Choroid plexus epithelial cell (primary cell): ENCODE measurements around the gene LIPA.
A peak's percentile ranks its signal among the peaks of the same experiment; 100 is the strongest.

Experiments
- DNase-seq: peaks from one replicate; pipeline ENCODE4 v3.0.0-alpha.2; 2010; ENCODE audit warnings: low read depth
- H3K4me3 ChIP-seq: 2 replicates; pipeline ENCODE4 v1.5.1; 2011; ENCODE audit warnings: low read depth, mild to moderate bottlenecking, control low read depth, low read length, moderate library complexity
- CTCF ChIP-seq: conservative IDR thresholded peaks from 2 replicates; pipeline ENCODE4 v1.5.1; 2011; ENCODE audit warnings: low read depth, mild to moderate bottlenecking, control low read depth, inconsistent platforms, low read length, moderate library complexity

The LIPA gene

GRCh38 chr10:89279421-89279869 lies 27.9 kb upstream of the LIPA start:
- TF ChIP-seq CTCF, result no peak
- H3K4me3 ChIP-seq, result no peak overlapping the region
- DNase-seq, result peak; percentile 81

- TF ChIP-seq CTCF, result no peak
These were observed 27.4 kb upstream of the LIPA start for GRCh38 chr10:89278900-89279392.

GRCh38 chr10:89278034-89278535 lies 26.5 kb upstream of the LIPA start:
- TF ChIP-seq CTCF, result no peak
- H3K4me3 ChIP-seq, result no peak overlapping the region
- DNase-seq, result peak; percentile 99

More at GRCh38 chr10:89278900-89279392, 27.4 kb upstream of the LIPA start:
- DNase-seq, result no peak
- H3K4me3 ChIP-seq, result no peak overlapping the region

- no peak for TF ChIP-seq CTCF
- no peak for DNase-seq
- no peak overlapping the region for H3K4me3 ChIP-seq
These were observed 23.8 kb upstream of the LIPA start for GRCh38 chr10:89275383-89275782.

- no peak overlapping the region for H3K4me3 ChIP-seq
- DNase-seq, result peak; percentile 80
- TF ChIP-seq CTCF, result no peak
These were observed 23.4 kb upstream of the LIPA start for GRCh38 chr10:89274928-89275327.

- DNase-seq, result no peak
- TF ChIP-seq CTCF, result no peak
- no peak overlapping the region for H3K4me3 ChIP-seq
These were observed 22.1 kb upstream of the LIPA start for GRCh38 chr10:89273680-89274079.

GRCh38 chr10:89271532-89271931 lies 20.0 kb upstream of the LIPA start:
- H3K4me3 ChIP-seq, result no peak overlapping the region
- DNase-seq, result no peak
- no peak for TF ChIP-seq CTCF
